Suprapubic skin (tissue), 3 donors: ENCODE results near the gene SLC25A27.

Experiments
- POLR2A ChIP-seq, 2 donors: fragments of 450-650 bp; IDR thresholded peaks; one replicate each; pipeline ENCODE4 v1.6.1; 2017; ENCODE audit warnings: antibody characterized with exemption in 2 of 2, mild to moderate bottlenecking in 2 of 2, moderate library complexity in 2 of 2
- TF ChIP-seq, protein P1 (sequence below), 2 donors: fragments of 200-600 bp in 1 of 2; fragments of 450-650 bp in 1 of 2; sonication (generic) in 1 of 2; IDR thresholded peaks; one replicate each; pipeline ENCODE4 v1.5.1; 2016 to 2019; ENCODE audit warnings: antibody characterized with exemption in 2 of 2, mild to moderate bottlenecking in 1 of 2, moderate library complexity in 1 of 2

DNA sequence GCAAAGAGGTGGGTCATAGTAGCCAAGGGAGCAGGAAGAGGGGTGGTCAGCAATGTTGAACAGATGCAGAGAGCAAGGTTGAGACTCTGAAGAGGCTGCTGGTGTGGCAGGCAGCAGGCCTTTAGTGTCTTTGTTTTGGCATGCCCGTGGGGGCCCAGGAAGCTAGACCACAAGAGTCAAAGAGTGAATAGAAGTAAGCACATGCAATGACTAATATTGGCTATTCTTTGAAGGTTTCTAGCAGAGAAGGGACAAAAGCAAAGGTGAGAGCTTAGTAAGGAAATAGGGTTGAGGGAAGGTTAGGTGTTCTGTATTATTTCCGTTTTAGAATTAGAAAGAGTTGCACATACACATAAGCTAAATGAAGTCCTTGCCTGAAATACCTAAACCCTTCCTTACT, 53.7 kb downstream of the SLC25A27 start:
- TF ChIP-seq, protein P1, sequence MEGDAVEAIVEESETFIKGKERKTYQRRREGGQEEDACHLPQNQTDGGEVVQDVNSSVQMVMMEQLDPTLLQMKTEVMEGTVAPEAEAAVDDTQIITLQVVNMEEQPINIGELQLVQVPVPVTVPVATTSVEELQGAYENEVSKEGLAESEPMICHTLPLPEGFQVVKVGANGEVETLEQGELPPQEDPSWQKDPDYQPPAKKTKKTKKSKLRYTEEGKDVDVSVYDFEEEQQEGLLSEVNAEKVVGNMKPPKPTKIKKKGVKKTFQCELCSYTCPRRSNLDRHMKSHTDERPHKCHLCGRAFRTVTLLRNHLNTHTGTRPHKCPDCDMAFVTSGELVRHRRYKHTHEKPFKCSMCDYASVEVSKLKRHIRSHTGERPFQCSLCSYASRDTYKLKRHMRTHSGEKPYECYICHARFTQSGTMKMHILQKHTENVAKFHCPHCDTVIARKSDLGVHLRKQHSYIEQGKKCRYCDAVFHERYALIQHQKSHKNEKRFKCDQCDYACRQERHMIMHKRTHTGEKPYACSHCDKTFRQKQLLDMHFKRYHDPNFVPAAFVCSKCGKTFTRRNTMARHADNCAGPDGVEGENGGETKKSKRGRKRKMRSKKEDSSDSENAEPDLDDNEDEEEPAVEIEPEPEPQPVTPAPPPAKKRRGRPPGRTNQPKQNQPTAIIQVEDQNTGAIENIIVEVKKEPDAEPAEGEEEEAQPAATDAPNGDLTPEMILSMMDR (IDR thresholded peaks at IDR 0.05), result no peak
- no peak for TF ChIP-seq POLR2A (IDR thresholded peaks at IDR 0.05)
